ENCODE data around the gene ZNF618. TPM values are rescaled to one million over a fixed set of nuclear protein-coding genes. Genes with fewer than 3 reads are reported as not detected.

Gene ZNF618, protein sequence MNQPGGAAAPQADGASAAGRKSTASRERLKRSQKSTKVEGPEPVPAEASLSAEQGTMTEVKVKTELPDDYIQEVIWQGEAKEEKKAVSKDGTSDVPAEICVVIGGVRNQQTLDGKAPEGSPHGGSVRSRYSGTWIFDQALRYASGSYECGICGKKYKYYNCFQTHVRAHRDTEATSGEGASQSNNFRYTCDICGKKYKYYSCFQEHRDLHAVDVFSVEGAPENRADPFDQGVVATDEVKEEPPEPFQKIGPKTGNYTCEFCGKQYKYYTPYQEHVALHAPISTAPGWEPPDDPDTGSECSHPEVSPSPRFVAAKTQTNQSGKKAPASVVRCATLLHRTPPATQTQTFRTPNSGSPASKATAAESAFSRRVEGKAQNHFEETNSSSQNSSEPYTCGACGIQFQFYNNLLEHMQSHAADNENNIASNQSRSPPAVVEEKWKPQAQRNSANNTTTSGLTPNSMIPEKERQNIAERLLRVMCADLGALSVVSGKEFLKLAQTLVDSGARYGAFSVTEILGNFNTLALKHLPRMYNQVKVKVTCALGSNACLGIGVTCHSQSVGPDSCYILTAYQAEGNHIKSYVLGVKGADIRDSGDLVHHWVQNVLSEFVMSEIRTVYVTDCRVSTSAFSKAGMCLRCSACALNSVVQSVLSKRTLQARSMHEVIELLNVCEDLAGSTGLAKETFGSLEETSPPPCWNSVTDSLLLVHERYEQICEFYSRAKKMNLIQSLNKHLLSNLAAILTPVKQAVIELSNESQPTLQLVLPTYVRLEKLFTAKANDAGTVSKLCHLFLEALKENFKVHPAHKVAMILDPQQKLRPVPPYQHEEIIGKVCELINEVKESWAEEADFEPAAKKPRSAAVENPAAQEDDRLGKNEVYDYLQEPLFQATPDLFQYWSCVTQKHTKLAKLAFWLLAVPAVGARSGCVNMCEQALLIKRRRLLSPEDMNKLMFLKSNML
- 1 to 10 TPM; 1.4 to 3.0 TPM for total RNA-seq

DNA sequence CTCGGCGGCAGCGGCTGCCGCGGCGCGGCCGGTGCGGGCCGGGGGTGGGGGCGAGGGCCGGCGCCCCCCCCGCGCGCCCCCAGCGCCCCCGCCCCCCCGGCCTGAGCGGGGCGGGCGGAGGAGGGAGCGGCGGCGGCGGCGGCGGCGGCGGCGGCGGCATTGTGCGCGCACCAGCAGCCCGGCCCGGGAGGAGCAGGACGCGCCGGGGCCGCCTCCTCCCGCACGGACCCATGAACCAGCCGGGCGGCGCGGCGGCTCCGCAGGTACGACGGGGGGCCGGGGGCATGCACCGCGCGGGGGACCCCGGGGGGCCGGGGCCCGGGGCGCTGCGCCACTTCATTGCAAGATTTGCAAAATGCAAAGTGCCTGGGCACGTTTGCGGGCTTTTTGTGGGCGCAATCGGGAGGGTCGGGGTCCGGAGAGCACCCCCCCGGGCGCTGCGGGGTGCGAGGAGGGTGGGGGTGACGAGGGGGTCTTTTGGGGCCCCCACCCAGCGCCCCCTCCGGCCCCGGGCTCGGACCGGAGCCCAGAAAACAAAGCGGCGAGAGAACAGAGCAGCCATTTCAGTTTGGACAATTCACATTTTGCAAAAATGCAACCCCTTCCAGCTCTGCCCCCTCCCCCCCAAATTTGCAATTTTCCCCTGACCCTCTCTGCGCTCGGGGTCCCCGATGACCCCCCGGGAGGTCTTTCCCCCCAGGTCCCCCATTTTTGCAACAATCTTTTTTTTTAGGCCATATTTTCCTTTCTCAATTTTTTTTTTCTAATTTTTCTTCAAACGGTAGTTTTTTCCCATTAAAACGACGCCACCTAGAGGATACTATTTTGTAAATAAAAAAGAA is at the start of gene ZNF618:
Gene ZNF618 (plus strand): TSS at position 159 of the 842 bp plus-strand sequence. CDS start 72 bp downstream, at position 231.
- TF ChIP-seq, protein P1, sequence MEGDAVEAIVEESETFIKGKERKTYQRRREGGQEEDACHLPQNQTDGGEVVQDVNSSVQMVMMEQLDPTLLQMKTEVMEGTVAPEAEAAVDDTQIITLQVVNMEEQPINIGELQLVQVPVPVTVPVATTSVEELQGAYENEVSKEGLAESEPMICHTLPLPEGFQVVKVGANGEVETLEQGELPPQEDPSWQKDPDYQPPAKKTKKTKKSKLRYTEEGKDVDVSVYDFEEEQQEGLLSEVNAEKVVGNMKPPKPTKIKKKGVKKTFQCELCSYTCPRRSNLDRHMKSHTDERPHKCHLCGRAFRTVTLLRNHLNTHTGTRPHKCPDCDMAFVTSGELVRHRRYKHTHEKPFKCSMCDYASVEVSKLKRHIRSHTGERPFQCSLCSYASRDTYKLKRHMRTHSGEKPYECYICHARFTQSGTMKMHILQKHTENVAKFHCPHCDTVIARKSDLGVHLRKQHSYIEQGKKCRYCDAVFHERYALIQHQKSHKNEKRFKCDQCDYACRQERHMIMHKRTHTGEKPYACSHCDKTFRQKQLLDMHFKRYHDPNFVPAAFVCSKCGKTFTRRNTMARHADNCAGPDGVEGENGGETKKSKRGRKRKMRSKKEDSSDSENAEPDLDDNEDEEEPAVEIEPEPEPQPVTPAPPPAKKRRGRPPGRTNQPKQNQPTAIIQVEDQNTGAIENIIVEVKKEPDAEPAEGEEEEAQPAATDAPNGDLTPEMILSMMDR (IDR thresholded peaks at IDR 0.05) = peak; percentile 64 to 72
- DNase-seq (ENCODE audit: low spot score) = no peak
- no peaks in the 10 kb centered on the region for H3K9me3 ChIP-seq
- H3K4me3 ChIP-seq = peak within 1 kb of the TSS; percentile 78 to 93
- H3K27me3 ChIP-seq = no peaks in the 10 kb centered on the region
- peaks cover 0 to 7% of the 10 kb centered on the region in 2 donors for H3K4me1 ChIP-seq
- H3K36me3 ChIP-seq = no peaks in the 10 kb centered on the region
- H3K27ac ChIP-seq = peak within 1 kb of the TSS; percentile 63 to 72

DNA sequence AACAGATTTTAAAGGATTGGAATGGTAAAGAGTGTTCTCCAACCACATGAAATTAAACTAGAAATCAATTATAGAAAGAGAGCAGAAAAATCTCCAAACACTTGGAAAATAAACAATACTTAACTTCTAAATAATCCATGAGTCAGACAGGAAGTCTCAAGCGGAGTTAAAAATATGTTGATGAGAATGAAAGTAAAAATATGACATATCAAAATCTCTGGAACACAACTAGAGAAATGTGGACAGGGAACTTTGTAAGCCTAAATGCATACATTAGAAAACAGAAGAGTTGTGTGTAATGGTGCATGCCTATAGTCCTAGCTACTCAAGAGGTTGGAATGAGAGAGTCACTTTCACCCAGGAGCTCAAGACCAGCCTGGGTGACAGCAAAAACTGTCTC is 47.9 kb upstream of the ZNF618 start:
- TF ChIP-seq, protein P1 (IDR thresholded peaks at IDR 0.05) = no peak
- Histone ChIP-seq H3K27ac (no peak overlapping the region), H3K9me3 (peaks cover 0 to 21% of the 10 kb centered on the region in 2 donors), H3K4me1 (no peaks in the 10 kb centered on the region), H3K4me3 (no peak overlapping the region), H3K36me3 (no peaks in the 10 kb centered on the region), H3K27me3 (no peaks in the 10 kb centered on the region)
- DNase-seq (ENCODE audit: low spot score) = no peak

- TF ChIP-seq, protein P1 (IDR thresholded peaks at IDR 0.05) = no peak
Measured at GRCh38 chr9:113837334-113837733, 38.8 kb upstream of the ZNF618 start.

GRCh38 chr9:113842086-113842485 is 34.0 kb upstream of the ZNF618 start:
- Histone ChIP-seq H3K27me3 (no peaks in the 10 kb centered on the region), H3K4me3 (no peak overlapping the region), H3K36me3 (no peaks in the 10 kb centered on the region), H3K4me1 (no peaks in the 10 kb centered on the region), H3K27ac (no peak overlapping the region), H3K9me3 (peaks cover 0 to 9% of the 10 kb centered on the region in 2 donors)
- DNase-seq (ENCODE audit: low spot score) = no peak
- TF ChIP-seq, protein P1 (IDR thresholded peaks at IDR 0.05) = no peak

More at GRCh38 chr9:113837334-113837733, 38.8 kb upstream of the ZNF618 start:
- Histone ChIP-seq H3K9me3 (peaks cover 0 to 16% of the 10 kb centered on the region in 2 donors), H3K27me3 (no peaks in the 10 kb centered on the region), H3K4me1 (no peaks in the 10 kb centered on the region), H3K36me3 (no peaks in the 10 kb centered on the region), H3K4me3 (no peak overlapping the region), H3K27ac (no peak overlapping the region)
- DNase-seq (ENCODE audit: low spot score) = no peak

DNA sequence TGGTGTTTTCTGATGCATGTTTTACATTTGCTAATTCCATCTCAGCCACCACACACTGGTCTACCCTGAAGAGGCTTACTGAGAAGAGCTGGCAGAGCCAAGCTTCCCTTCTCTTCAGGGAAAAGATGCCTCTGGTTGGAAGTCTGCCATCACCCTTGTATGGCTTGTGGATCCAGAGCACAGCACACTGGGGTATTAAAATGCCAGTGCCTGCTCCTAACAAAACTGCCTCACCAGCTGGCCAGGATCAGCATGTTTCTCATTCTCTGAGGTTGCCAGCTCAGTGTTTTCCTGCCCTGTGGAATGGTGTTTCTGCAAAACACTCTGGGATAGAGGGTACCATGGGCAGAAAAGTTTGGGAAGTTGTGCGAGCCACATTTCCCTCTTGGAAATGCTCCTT is 31.6 kb upstream of the ZNF618 start:
- no peaks in the 10 kb centered on the region for H3K36me3 ChIP-seq
- no peaks in the 10 kb centered on the region for H3K4me1 ChIP-seq
- no peaks in the 10 kb centered on the region for H3K27me3 ChIP-seq
- H3K9me3 ChIP-seq = peaks cover 0 to 9% of the 10 kb centered on the region in 2 donors
- H3K4me3 ChIP-seq = no peak overlapping the region
- no peak for DNase-seq (ENCODE audit: low spot score)
- TF ChIP-seq, protein P1 (IDR thresholded peaks at IDR 0.05) = no peak
- no peak overlapping the region for H3K27ac ChIP-seq
